Stimulated activated CD8-positive, alpha-beta memory T cell treated with anti-CD3 and anti-CD28 coated beads, Interleukin-7, amount 100 ng/mL, for 4 hours (primary cell): ENCODE data around the gene BRDT.
"Not testable (repeated sequence)": the region's sequence is repeated elsewhere in the genome, so short reads cannot be mapped to it uniquely, and the experiment has no call there.

ENCODE experiments used
- DNase-seq, 2 donors: peaks; one replicate each; pipeline ENCODE4 v3.0.0-alpha.2; 2020; ENCODE audit warnings: low read depth in 2 of 2

The BRDT gene

GRCh38 chr1:91981996-91982609, 32.9 kb downstream of the BRDT start:
- DNase-seq = no peak

GRCh38 chr1:91993256-91993655, 44.1 kb downstream of the BRDT start:
- DNase-seq = no peak

GRCh38 chr1:91997607-91998195, 48.5 kb downstream of the BRDT start:
- DNase-seq = no peak

- DNase-seq = no peak
These were observed 54.9 kb downstream of the BRDT start for GRCh38 chr1:92004129-92004528.

- no peak for DNase-seq
These were observed 64.7 kb downstream of the BRDT start for GRCh38 chr1:92013923-92014322.

GRCh38 chr1:92016720-92017316, 67.6 kb downstream of the BRDT start:
- no peak for DNase-seq

- no peak for DNase-seq
These were observed 68.5 kb downstream of the BRDT start for GRCh38 chr1:92017656-92018055.

- not testable (repeated sequence) for DNase-seq
These were observed 76.8 kb downstream of the BRDT start for GRCh38 chr1:92026042-92026441.

- DNase-seq = no peak
These were observed 77.6 kb downstream of the BRDT start for GRCh38 chr1:92026806-92027205.

- DNase-seq = no peak
These were observed 80.2 kb downstream of the BRDT start for GRCh38 chr1:92029241-92029922.

GRCh38 chr1:92030656-92031107, 81.5 kb downstream of the BRDT start:
- DNase-seq = no peak

GRCh38 chr1:92031281-92032110, 82.3 kb downstream of the BRDT start:
- no peak for DNase-seq

GRCh38 chr1:92037400-92037799, 88.2 kb downstream of the BRDT start:
- DNase-seq = no peak

- DNase-seq = no peak
These were observed 89.6 kb downstream of the BRDT start for GRCh38 chr1:92038695-92039346.

GRCh38 chr1:92040971-92041370, 91.8 kb downstream of the BRDT start:
- no peak for DNase-seq

- DNase-seq = no peak
These were observed 94.4 kb downstream of the BRDT start for GRCh38 chr1:92043621-92044020.

GRCh38 chr1:92045766-92046495, 96.7 kb downstream of the BRDT start:
- no peak for DNase-seq

- DNase-seq = no peak
These were observed 102.7 kb downstream of the BRDT start for GRCh38 chr1:92051948-92052347.
